GM21360 (cell line): Measurements from ENCODE around the gene RAET1G.

ENCODE experiments used
- ATAC-seq: cut with Tn5 transposase; IDR thresholded peaks from one replicate; pipeline ENCODE4 v1.9.1; 2021; ENCODE audit warnings: mild to moderate bottlenecking, moderate library complexity; ENCODE audit not compliant: unreplicated experiment

The RAET1G gene

GRCh38 chr6:149869275-149869892 is 53.5 kb downstream of the RAET1G start:
- ATAC-seq: no peak

- no peak for ATAC-seq
These were observed 54.9 kb downstream of the RAET1G start for GRCh38 chr6:149867876-149868640.
